Endothelial cell of umbilical vein (primary cell): ENCODE data around the gene ACBD6.

Source experiments
- CTCF ChIP-seq, 2 donors: IDR thresholded peaks; 1 replicate in 1 of 2; 2 replicates in 1 of 2; pipeline ENCODE4 v1.5.1; 2011; ENCODE audit warnings: low read length in 2 of 2, mild to moderate bottlenecking in 2 of 2, moderate library complexity in 2 of 2, control low read depth in 1 of 2, inconsistent platforms in 1 of 2, low read depth in 1 of 2; ENCODE audit not compliant: insufficient read depth in 1 of 2; ENCODE audit errors: extremely low read depth in 1 of 2
- POLR2A ChIP-seq: IDR thresholded peaks from 2 replicates; pipeline ENCODE4 v1.6.1; 2012; ENCODE audit warnings: low read depth, mild to moderate bottlenecking, control low read depth, low read length
- POLR2AphosphoS5 ChIP-seq: IDR thresholded peaks from 2 replicates; pipeline ENCODE4 v1.6.1; 2012; ENCODE audit warnings: low read depth, mild to moderate bottlenecking, control low read depth, low read length, moderate library complexity; ENCODE audit not compliant: insufficient read depth
- TF ChIP-seq, protein P1 (sequence below): IDR thresholded peaks from 2 replicates; pipeline ENCODE4 v1.6.1; 2011; ENCODE audit not compliant: insufficient read depth, insufficient read length

DNA sequence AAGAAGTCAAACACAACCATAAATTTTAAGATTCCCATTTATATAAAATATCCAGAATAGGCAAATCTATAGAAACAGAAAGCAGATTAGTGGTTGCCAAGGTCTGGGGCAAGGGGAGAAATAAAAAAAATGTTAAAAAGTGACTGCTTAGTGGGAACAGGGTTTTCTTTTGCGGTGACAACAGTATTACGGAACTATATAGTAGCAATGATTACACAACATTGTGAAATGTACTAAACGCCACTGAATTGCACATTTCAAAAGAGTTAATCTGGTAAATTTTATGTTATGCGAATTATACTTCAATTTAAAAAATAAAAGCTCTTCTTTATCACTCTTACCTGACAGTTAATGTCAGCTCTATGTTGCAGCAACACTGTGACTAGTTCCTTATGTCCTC is 105.2 kb downstream of the ACBD6 start:
- TF ChIP-seq, protein P1, sequence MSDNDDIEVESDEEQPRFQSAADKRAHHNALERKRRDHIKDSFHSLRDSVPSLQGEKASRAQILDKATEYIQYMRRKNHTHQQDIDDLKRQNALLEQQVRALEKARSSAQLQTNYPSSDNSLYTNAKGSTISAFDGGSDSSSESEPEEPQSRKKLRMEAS, result no peak
- TF ChIP-seq POLR2A, result no peak
- no peak for TF ChIP-seq POLR2AphosphoS5
- no peak for TF ChIP-seq CTCF (IDR thresholded peaks at IDR 0.05; ENCODE audit: extremely low read depth in 1 of 2, insufficient read depth in 1 of 2, low read depth in 1 of 2, low read length in 2 of 2)
